ENCODE results near the gene SOX15. TPM values are rescaled to one million over a fixed set of nuclear protein-coding genes. Genes with fewer than 3 reads are reported as not detected.
A peak's percentile ranks its signal among the peaks of the same experiment; 100 is the strongest.
"Not testable (repeated sequence)": the region's sequence is repeated elsewhere in the genome, so short reads cannot be mapped to it uniquely, and the experiment has no call there.

Gene SOX15
- total RNA-seq, 4 donors from 2014 or later, result 61.9 to 106 (median 77.8) TPM

- no peak for DNase-seq (ENCODE audit: low spot score in 2 of 2)
- TF ChIP-seq CTCF (IDR thresholded peaks at IDR 0.05) (no peak), POLR2A (IDR thresholded peaks at IDR 0.05) (no peak)
- WGBS, 2 donors, result 88 to 90% methylated on average over 11 of the region's 11 CpGs
- intact Hi-C loops (cut with DNase I; ENCODE audit: low total_unique reads), result no loop called here
- no peak overlapping the region for H3K4me3 ChIP-seq (ENCODE audit: low read depth, poor library complexity, severe bottlenecking)
These were observed 41.8 kb upstream of the SOX15 start for GRCh38 chr17:7631398-7632380.

GRCh38 chr17:7629939-7630571 lies 40.2 kb upstream of the SOX15 start, which contains the start of gene SHBG:
Gene SHBG, plus strand, starts transcription at chr17:7630135. Its CDS starts 38 bp downstream, at chr17:7630173.
- no peak within 1 kb of the TSS for H3K4me3 ChIP-seq (ENCODE audit: low read depth, poor library complexity, severe bottlenecking)
- TF ChIP-seq POLR2A (IDR thresholded peaks at IDR 0.05), result no peak
- no peak for TF ChIP-seq CTCF (IDR thresholded peaks at IDR 0.05)
- WGBS, 2 donors, result 85% methylated on average over 13 of the region's 13 CpGs
- no peak for DNase-seq (ENCODE audit: low spot score in 2 of 2)
- intact Hi-C loops (cut with DNase I; ENCODE audit: low total_unique reads), result no loop called here

DNA sequence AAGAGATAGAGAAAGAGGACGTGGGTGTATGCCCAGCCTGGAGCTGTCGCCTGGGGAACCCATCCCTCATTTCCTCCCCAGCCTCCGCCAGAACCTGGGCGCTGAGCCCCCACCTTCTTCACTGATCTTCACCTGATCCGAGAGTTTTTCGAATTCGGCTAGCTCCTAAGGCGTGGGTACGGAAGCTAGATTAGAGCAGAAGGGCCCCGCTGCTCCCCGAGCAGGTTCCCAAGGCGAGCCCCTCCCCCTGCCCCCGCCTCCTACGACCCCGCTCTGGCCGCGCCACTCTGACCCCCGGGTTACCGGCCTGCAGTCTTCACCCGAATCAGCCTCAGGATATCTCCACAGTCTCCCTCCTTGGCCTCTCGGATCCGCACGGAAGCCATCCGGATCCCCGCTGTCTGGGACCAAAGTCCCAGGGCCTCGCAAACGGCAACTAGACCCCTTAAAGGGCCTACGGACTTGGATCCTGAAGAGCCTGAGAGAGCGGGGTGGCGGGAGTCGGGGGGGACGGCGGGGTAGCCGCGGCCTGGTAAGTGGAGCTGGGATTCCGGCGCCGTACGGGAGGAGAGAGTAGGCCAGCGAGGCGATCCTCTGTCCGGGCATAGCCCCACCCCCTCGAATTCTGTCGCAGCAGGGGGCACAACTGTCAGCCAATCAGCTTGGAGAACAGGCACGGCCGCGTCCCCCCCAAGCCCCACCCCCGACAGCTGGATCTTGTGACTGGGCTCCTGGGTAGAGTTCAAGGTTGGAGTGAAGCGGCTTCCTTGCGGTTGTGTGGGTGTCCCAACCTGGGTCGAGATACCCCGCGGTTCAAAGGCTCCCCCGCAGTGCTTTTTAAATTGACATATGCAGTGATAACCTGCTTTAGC lies 37.6 kb upstream of the SOX15 start, which contains the start of gene SAT2:
SAT2 (minus strand) TSS at position 572 of the 872 bp plus-strand sequence; CDS start at position 386, 186 bp downstream.
- peak within 1 kb of the TSS; percentile 55 for H3K4me3 ChIP-seq (ENCODE audit: low read depth, poor library complexity, severe bottlenecking)
- 1 to 2% methylated on average over 35 to 50 of the region's 54 CpGs for WGBS, 2 donors
- peak; percentile 94 to 99 for DNase-seq (ENCODE audit: low spot score in 2 of 2)
- TF ChIP-seq POLR2A (IDR thresholded peaks at IDR 0.05), result peak in 1 of 2 donors; percentile 43
- no peak for TF ChIP-seq CTCF (IDR thresholded peaks at IDR 0.05)
- intact Hi-C loops (cut with DNase I; ENCODE audit: low total_unique reads), result no loop called here

DNA sequence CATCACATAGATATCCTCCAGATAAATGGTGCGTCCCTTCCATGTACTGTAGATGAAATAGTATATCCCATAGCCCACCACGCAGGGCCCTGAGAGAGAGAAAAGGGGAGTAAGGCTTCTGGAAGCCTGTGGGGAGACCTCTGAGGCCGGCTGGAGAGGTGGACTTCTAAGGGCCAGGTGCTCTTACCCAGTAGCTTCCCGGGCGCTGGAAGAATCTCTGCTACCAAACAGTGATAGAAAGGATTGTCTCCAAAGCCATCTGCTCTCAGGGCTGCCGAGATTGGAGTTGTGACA lies 37.0 kb upstream of the SOX15 start:
- H3K4me3 ChIP-seq (ENCODE audit: low read depth, poor library complexity, severe bottlenecking), result peak overlapping the region; percentile 55
- intact Hi-C loops (cut with DNase I; ENCODE audit: low total_unique reads), result no loop called here
- TF ChIP-seq POLR2A (IDR thresholded peaks at IDR 0.05) (no peak), CTCF (IDR thresholded peaks at IDR 0.05) (no peak)
- no peak for DNase-seq (ENCODE audit: low spot score in 2 of 2)
- 17 to 22% methylated on average over 6 of the region's 6 CpGs for WGBS, 2 donors

DNA sequence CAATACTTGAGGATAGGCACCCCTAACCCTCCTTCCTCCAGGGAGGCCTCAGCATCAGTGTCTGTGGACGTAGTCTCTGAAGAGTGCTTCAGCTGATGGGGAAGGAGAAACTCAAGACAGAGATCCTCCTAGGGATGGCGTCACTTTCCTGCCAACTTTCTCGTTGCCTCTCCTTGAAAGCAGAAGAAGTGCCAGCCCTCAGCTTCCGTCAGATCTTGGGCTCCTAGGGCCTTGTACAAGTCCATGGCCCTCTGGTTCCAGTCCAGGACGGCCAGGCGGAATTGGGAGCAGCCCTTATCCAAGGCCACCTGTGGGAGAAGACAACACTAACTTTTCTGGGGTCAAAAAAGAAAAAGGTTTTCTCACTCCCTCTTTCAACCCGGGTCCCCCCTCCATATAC lies 36.4 kb upstream of the SOX15 start:
- intact Hi-C loops (cut with DNase I; ENCODE audit: low total_unique reads), result no loop called here
- WGBS, 2 donors, result 76 to 91% methylated on average over 7 of the region's 7 CpGs
- H3K4me3 ChIP-seq (ENCODE audit: low read depth, poor library complexity, severe bottlenecking), result no peak overlapping the region
- no peak for DNase-seq (ENCODE audit: low spot score in 2 of 2)
- no peak for TF ChIP-seq POLR2A (IDR thresholded peaks at IDR 0.05)
- no peak for TF ChIP-seq CTCF (IDR thresholded peaks at IDR 0.05)

GRCh38 chr17:7625749-7626148 lies 35.9 kb upstream of the SOX15 start:
- intact Hi-C loops (cut with DNase I; ENCODE audit: low total_unique reads); DNase-seq (ENCODE audit: low spot score in 2 of 2); H3K4me3 ChIP-seq (ENCODE audit: low read depth, poor library complexity, severe bottlenecking): not testable (repeated sequence)
- WGBS, 2 donors, result 95 to 96% methylated on average over 16 of the region's 16 CpGs

Measured in lower leg skin (tissue), 4 donors.